Vagina (tissue), 2 donors: ENCODE results near the gene UBTD2.

Source experiments
- POLR2AphosphoS5 ChIP-seq, 2 donors: sonication (generic); formaldehyde crosslinking; IDR thresholded peaks; one replicate each; pipeline ENCODE4 v1.9.0; 2017; ENCODE audit warnings: antibody characterized with exemption in 2 of 2, mild to moderate bottlenecking in 2 of 2, low read depth in 1 of 2; ENCODE audit not compliant: insufficient read depth in 1 of 2
- TF ChIP-seq, protein P1 (sequence below), 3 experiments: fragments of 450-650 bp in 2 of 3; fragments of 200-600 bp in 1 of 3; sonication (generic) in 1 of 3; IDR thresholded peaks; one replicate each; pipeline ENCODE4 v1.5.1; 2017 to 2019; ENCODE audit warnings: antibody characterized with exemption in 3 of 3, mild to moderate bottlenecking in 2 of 3, moderate library complexity in 2 of 3

DNA sequence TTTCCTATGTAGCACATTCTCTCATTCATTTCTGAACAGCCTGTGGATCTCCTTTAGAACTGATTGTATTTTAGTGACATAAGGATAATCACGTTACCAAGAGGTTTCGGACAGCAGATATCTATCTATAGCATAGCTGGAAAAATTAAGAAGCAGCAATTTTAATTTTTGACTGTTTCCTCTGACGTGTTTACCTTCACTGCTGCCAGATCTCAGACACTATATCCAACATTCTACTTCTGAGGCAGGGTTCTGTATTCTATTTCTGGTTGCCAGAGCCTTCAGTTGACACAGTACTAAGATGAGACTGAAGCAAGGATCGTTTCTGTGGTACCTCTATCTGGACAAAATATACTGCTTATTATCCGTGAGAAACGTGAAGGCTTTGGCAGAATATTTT, 89.7 kb downstream of the UBTD2 start, which contains the start of gene EFCAB9:
- TF ChIP-seq, protein P1, sequence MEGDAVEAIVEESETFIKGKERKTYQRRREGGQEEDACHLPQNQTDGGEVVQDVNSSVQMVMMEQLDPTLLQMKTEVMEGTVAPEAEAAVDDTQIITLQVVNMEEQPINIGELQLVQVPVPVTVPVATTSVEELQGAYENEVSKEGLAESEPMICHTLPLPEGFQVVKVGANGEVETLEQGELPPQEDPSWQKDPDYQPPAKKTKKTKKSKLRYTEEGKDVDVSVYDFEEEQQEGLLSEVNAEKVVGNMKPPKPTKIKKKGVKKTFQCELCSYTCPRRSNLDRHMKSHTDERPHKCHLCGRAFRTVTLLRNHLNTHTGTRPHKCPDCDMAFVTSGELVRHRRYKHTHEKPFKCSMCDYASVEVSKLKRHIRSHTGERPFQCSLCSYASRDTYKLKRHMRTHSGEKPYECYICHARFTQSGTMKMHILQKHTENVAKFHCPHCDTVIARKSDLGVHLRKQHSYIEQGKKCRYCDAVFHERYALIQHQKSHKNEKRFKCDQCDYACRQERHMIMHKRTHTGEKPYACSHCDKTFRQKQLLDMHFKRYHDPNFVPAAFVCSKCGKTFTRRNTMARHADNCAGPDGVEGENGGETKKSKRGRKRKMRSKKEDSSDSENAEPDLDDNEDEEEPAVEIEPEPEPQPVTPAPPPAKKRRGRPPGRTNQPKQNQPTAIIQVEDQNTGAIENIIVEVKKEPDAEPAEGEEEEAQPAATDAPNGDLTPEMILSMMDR (IDR thresholded peaks at IDR 0.05) = no peak
- TF ChIP-seq POLR2AphosphoS5 (IDR thresholded peaks at IDR 0.05; ENCODE audit: insufficient read depth in 1 of 2, low read depth in 1 of 2) = no peak
